Measurements from ENCODE around the gene FASLG. TPM values are rescaled to one million over a fixed set of nuclear protein-coding genes. Genes with fewer than 3 reads are reported as not detected.

FASLG gene
- total and polyA plus RNA-seq, 10 of the 15 experiments (the other 5 are each of a cell fraction or from before 2014, with no cell fraction given): 0.05 to 4.0 (median 0.09) TPM; not detected in 2

GRCh38 chr1:172662464-172663109 is 3.7 kb downstream of the FASLG start (continued):
- TF ChIP-seq SUPT20H (IDR thresholded peaks at IDR 0.05; ENCODE audit: borderline replicate concordance, control insufficient read depth, low read depth, low read length): no peak
- no peak for TF ChIP-seq GABPA (IDR thresholded peaks at IDR 0.05; ENCODE audit: low read depth)
- TF ChIP-seq MTA2 (IDR thresholded peaks at IDR 0.05; ENCODE audit: low read depth): peak; percentile 52; the same call in 1 of the 2 replicates
- no peak for TF ChIP-seq FOXK2 (IDR thresholded peaks at IDR 0.05)
- no peak for TF ChIP-seq EGR1 (IDR thresholded peaks at IDR 0.05; ENCODE audit: borderline replicate concordance in 1 of 2, low read depth in 2 of 2, low read length in 2 of 2)
- TF ChIP-seq IKZF1 (conservative IDR thresholded peaks at IDR 0.05): peak; percentile 83
- no peak for TF ChIP-seq CREB1 (IDR thresholded peaks at IDR 0.05; ENCODE audit: low read depth)
- no peak for TF ChIP-seq MEF2B (IDR thresholded peaks at IDR 0.05; ENCODE audit: partially characterized antibody, poor library complexity, severe bottlenecking)
- no peak for TF ChIP-seq KLF5 (IDR thresholded peaks at IDR 0.05; ENCODE audit: partially characterized antibody)
- no peak for TF ChIP-seq CBFB (IDR thresholded peaks at IDR 0.05; ENCODE audit: low read depth)
- no peak for TF ChIP-seq CREM (IDR thresholded peaks at IDR 0.05; ENCODE audit: low read depth)
- TF ChIP-seq CEBPZ (IDR thresholded peaks at IDR 0.05; ENCODE audit: low read depth, low read length): no peak
- TF ChIP-seq PAX5 (IDR thresholded peaks at IDR 0.05; ENCODE audit: borderline replicate concordance, low read depth, low read length): peak; percentile 74; the same call in 1 of the 2 replicates
- no peak for TF ChIP-seq ZBTB33 (IDR thresholded peaks at IDR 0.05)
- no peak; the same call in 1 of the 2 replicates for TF ChIP-seq RAD51 (IDR thresholded peaks at IDR 0.05)
- no peak for TF ChIP-seq MEF2A (IDR thresholded peaks at IDR 0.05; ENCODE audit: insufficient read depth, low read depth, low read length)
- no peak for TF ChIP-seq HCFC1 (IDR thresholded peaks at IDR 0.05; ENCODE audit: low read length)
- no peak for TF ChIP-seq NFYB (IDR thresholded peaks at IDR 0.05; ENCODE audit: insufficient read depth, low read depth, low read length)
- no peak for TF ChIP-seq ZSCAN29 (IDR thresholded peaks at IDR 0.05)
- no peak for TF ChIP-seq ZNF622 (IDR thresholded peaks at IDR 0.05)
- TF ChIP-seq, protein P1, sequence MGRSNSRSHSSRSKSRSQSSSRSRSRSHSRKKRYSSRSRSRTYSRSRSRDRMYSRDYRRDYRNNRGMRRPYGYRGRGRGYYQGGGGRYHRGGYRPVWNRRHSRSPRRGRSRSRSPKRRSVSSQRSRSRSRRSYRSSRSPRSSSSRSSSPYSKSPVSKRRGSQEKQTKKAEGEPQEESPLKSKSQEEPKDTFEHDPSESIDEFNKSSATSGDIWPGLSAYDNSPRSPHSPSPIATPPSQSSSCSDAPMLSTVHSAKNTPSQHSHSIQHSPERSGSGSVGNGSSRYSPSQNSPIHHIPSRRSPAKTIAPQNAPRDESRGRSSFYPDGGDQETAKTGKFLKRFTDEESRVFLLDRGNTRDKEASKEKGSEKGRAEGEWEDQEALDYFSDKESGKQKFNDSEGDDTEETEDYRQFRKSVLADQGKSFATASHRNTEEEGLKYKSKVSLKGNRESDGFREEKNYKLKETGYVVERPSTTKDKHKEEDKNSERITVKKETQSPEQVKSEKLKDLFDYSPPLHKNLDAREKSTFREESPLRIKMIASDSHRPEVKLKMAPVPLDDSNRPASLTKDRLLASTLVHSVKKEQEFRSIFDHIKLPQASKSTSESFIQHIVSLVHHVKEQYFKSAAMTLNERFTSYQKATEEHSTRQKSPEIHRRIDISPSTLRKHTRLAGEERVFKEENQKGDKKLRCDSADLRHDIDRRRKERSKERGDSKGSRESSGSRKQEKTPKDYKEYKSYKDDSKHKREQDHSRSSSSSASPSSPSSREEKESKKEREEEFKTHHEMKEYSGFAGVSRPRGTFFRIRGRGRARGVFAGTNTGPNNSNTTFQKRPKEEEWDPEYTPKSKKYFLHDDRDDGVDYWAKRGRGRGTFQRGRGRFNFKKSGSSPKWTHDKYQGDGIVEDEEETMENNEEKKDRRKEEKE (IDR thresholded peaks at IDR 0.05): no peak
- TF ChIP-seq MYC (IDR thresholded peaks at IDR 0.05; ENCODE audit: insufficient read depth, insufficient read length, insufficient replicate concordance, low read length, severe bottlenecking): no peak

All from GM12878 (cell line).